OCI-LY1 (cell line): Measurements from ENCODE around the gene AKR7A2.

Experiments
- EZH2 ChIP-seq: fragments of 200-600 bp; sonication (generic), shearing (Covaris generic); IDR thresholded peaks from 2 replicates; pipeline ENCODE4 v1.8.0; 2017; ENCODE audit warnings: borderline replicate concordance, mixed run types, mild to moderate bottlenecking, antibody characterized with exemption, low read length, moderate library complexity, mixed read lengths
- TF ChIP-seq, protein P1 (sequence below): fragments of 200-600 bp; sonication (generic), shearing (Covaris generic); IDR thresholded peaks from 2 replicates; pipeline ENCODE4 v1.5.1; 2017; ENCODE audit warnings: mild to moderate bottlenecking, antibody characterized with exemption, low read length, moderate library complexity, mixed read lengths

DNA sequence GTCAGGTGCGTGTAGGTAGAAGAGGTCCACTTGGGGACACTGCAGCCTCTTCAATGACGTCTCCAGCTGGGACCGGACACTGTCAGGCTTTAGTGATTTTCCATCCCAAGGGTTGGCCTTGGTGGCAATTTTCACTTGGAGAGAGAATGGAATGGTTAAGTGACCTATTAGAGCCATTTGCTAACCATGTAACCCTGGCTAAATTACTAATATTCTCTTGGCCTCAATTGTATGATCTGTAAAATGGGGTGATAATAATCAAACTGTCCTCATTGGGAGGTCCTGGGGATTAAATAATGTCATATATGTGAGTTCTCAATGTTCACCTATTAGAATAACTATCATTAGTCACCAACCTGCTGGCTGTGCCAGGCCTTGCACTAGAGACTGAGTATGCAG is 3.4 kb downstream of the AKR7A2 start:
- TF ChIP-seq, protein P1, sequence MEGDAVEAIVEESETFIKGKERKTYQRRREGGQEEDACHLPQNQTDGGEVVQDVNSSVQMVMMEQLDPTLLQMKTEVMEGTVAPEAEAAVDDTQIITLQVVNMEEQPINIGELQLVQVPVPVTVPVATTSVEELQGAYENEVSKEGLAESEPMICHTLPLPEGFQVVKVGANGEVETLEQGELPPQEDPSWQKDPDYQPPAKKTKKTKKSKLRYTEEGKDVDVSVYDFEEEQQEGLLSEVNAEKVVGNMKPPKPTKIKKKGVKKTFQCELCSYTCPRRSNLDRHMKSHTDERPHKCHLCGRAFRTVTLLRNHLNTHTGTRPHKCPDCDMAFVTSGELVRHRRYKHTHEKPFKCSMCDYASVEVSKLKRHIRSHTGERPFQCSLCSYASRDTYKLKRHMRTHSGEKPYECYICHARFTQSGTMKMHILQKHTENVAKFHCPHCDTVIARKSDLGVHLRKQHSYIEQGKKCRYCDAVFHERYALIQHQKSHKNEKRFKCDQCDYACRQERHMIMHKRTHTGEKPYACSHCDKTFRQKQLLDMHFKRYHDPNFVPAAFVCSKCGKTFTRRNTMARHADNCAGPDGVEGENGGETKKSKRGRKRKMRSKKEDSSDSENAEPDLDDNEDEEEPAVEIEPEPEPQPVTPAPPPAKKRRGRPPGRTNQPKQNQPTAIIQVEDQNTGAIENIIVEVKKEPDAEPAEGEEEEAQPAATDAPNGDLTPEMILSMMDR: no peak
- no peak for TF ChIP-seq EZH2
